GM23338 (cell line): Measurements from ENCODE around the gene NFX1. TPM values are rescaled to one million over a fixed set of nuclear protein-coding genes. Genes with fewer than 3 reads are reported as not detected.

Experiments used
- ATAC-seq: fragments of 200-7000 bp; cut with Tn5 transposase; 3 replicates; pipeline ENCODE4 v1.9.1; 2020
- DNase-seq: peaks from one replicate; pipeline ENCODE4 v3.0.0-alpha.2; 2015; ENCODE audit warnings: low spot score
- H2AFZ ChIP-seq: fragments of 200-600 bp; sonication (generic); 2 replicates; pipeline ENCODE4 v1.8.0; 2016; ENCODE audit warnings: antibody characterized with exemption, mild to moderate bottlenecking, moderate library complexity
- H3F3A ChIP-seq: fragments of 200-600 bp; sonication (generic); replicated peaks from 2 replicates; pipeline ENCODE4 v1.8.0; 2017; ENCODE audit warnings: antibody characterized with exemption, mixed run types, low read depth
- H3K27ac ChIP-seq: fragments of 200-600 bp; sonication (generic); 2 replicates; pipeline ENCODE4 v1.6.1; 2016; ENCODE audit warnings: low read depth
- H3K27me3 ChIP-seq: fragments of 200-600 bp; sonication (generic); 2 replicates; pipeline ENCODE4 v1.8.0; 2016; ENCODE audit warnings: mild to moderate bottlenecking, mixed run types, moderate library complexity; ENCODE audit not compliant: insufficient read depth
- H3K36me3 ChIP-seq: fragments of 200-600 bp; sonication (generic); 2 replicates; pipeline ENCODE4 v1.8.0; 2016; ENCODE audit warnings: mild to moderate bottlenecking; ENCODE audit not compliant: insufficient read depth
- H3K4me1 ChIP-seq: fragments of 200-600 bp; sonication (generic); 2 replicates; pipeline ENCODE4 v1.8.0; 2016; ENCODE audit warnings: mild to moderate bottlenecking, moderate library complexity; ENCODE audit not compliant: insufficient read depth
- H3K4me2 ChIP-seq: fragments of 200-600 bp; sonication (generic); 2 replicates; pipeline ENCODE4 v1.7.1; 2017; ENCODE audit warnings: mixed run types
- H3K4me3 ChIP-seq: fragments of 200-600 bp; sonication (generic); 2 replicates; pipeline ENCODE4 v1.6.1; 2016; ENCODE audit warnings: mixed run types
- H3K79me2 ChIP-seq: fragments of 200-600 bp; sonication (generic); replicated peaks from 2 replicates; pipeline ENCODE4 v1.8.0; 2017; ENCODE audit warnings: mild to moderate bottlenecking; ENCODE audit not compliant: insufficient read depth
- H3K9me2 ChIP-seq: fragments of 200-600 bp; sonication (generic); 2 replicates; pipeline ENCODE4 v1.8.0; 2017; ENCODE audit not compliant: insufficient read depth
- H4K20me1 ChIP-seq: fragments of 200-600 bp; sonication (generic); replicated peaks from 2 replicates; pipeline ENCODE4 v1.8.0; 2017; ENCODE audit warnings: mild to moderate bottlenecking; ENCODE audit not compliant: insufficient read depth
- H3K27ac Mint-ChIP-seq: 2 replicates; pipeline ENCODE4 v1.8.0; 2020; ENCODE audit warnings: inconsistent platforms, mild to moderate bottlenecking, moderate library complexity, mixed read lengths
- H3K27me3 Mint-ChIP-seq: 3 replicates; pipeline ENCODE4 v1.8.0; 2022; ENCODE audit warnings: low read depth, mild to moderate bottlenecking, moderate library complexity, mixed read lengths, inconsistent platforms; ENCODE audit not compliant: insufficient read depth, poor library complexity
- H3K36me3 Mint-ChIP-seq: 3 replicates; pipeline ENCODE4 v1.8.0; 2021; ENCODE audit warnings: low read depth, mild to moderate bottlenecking, inconsistent platforms, moderate library complexity, mixed read lengths
- H3K4me1 Mint-ChIP-seq: 3 replicates; pipeline ENCODE4 v1.8.0; 2020; ENCODE audit warnings: mild to moderate bottlenecking, inconsistent platforms, mixed read lengths
- H3K4me3 Mint-ChIP-seq: 3 replicates; pipeline ENCODE4 v1.8.0; 2021; ENCODE audit warnings: moderate library complexity, mild to moderate bottlenecking, inconsistent platforms, mixed read lengths
- H3K9me3 Mint-ChIP-seq: 3 replicates; pipeline ENCODE4 v1.8.0; 2020; ENCODE audit warnings: moderate library complexity, mild to moderate bottlenecking, inconsistent platforms, mixed read lengths
- CREB1 ChIP-seq: fragments of 250-450 bp; sonication (Bioruptor Pico); IDR thresholded peaks from 2 replicates; pipeline ENCODE4 v1.5.0; 2020; ENCODE audit warnings: low read depth, mild to moderate bottlenecking, moderate library complexity
- CTCF ChIP-seq, 2 experiments: fragments of 200-600 bp in 1 of 2; sonication (generic) in 1 of 2; conservative IDR thresholded peaks; 2 replicates each; pipeline versions ENCODE4 v1.5.1 to v1.6.1; 2016 to 2017; ENCODE audit warnings: antibody characterized with exemption in 2 of 2, low read depth in 2 of 2, mild to moderate bottlenecking in 2 of 2, moderate library complexity in 1 of 2
- EZH2 ChIP-seq: fragments of 200-600 bp; sonication (generic); IDR thresholded peaks from one replicate; pipeline ENCODE4 v1.8.0; 2017; ENCODE audit warnings: antibody characterized with exemption, mild to moderate bottlenecking, low read depth; ENCODE audit not compliant: unreplicated experiment
- EZH2phosphoT487 ChIP-seq: fragments of 200-600 bp; sonication (generic); IDR thresholded peaks from one replicate; pipeline ENCODE4 v1.8.1; 2018; ENCODE audit warnings: antibody characterized with exemption; ENCODE audit not compliant: unreplicated experiment
- JUNB ChIP-seq: IDR thresholded peaks from one replicate; pipeline ENCODE4 v1.6.1; 2016; ENCODE audit warnings: antibody characterized with exemption; ENCODE audit not compliant: unreplicated experiment
- NANOG ChIP-seq: IDR thresholded peaks from 2 replicates; pipeline ENCODE4 v1.6.1; 2016; ENCODE audit warnings: antibody characterized with exemption, borderline replicate concordance
- POLR2AphosphoS5 ChIP-seq: IDR thresholded peaks from 2 replicates; pipeline ENCODE4 v1.6.1; 2016; ENCODE audit warnings: antibody characterized with exemption, low read depth
- ZNF114 ChIP-seq: fragments of 250-450 bp; sonication (Bioruptor Pico); IDR thresholded peaks from 2 replicates; pipeline ENCODE4 v1.5.0; 2020; ENCODE audit warnings: mild to moderate bottlenecking, moderate library complexity
- polyA plus RNA-seq: library from polyadenylated mRNA; unstranded; fragments of >200 nt; fragmentation: Nextera tagmentation; extraction: Ambion mirVana; gene quantifications from 2 replicates; pipeline ENCODE4 v1.2.1, GENCODE V29; 2016
- total RNA-seq: library from RNA; depleted of rRNA; stranded (reverse); fragments of >200 nt; shearing (Covaris generic); gene quantifications from 2 replicates; pipeline ENCODE4 v1.2.3, GENCODE V29; 2014
- TF ChIP-seq, protein P1 (sequence below): IDR thresholded peaks from one replicate; pipeline ENCODE4 v1.6.1; 2018; ENCODE audit warnings: antibody characterized with exemption; ENCODE audit not compliant: unreplicated experiment

The NFX1 gene
- total and polyA plus RNA-seq, 2 experiments from 2014 or later, result 13.9 to 26.1 TPM

GRCh38 chr9:33374634-33375237, 84.4 kb downstream of the NFX1 start:
- Histone ChIP-seq H3K27me3 (no peaks in the 10 kb centered on the region), H3K9me2 (no peaks in the 10 kb centered on the region), H3K4me1 (no peaks in the 10 kb centered on the region; the same call in 1 of the 2 replicates), H3K79me2 (no peaks in the 10 kb centered on the region), H2AFZ (0 out of 2 replicates have a peak overlapping the region, but pooled peaks have one; percentile 2), H3F3A (no peaks in the 10 kb centered on the region), H4K20me1 (no peaks in the 10 kb centered on the region), H3K36me3 (no peaks in the 10 kb centered on the region), H3K4me3 (peak overlapping the region; percentile 40), H3K27ac (peak overlapping the region; percentile 8; the same call in 1 of the 2 replicates), H3K4me2 (peak overlapping the region; percentile 56)
- peaks cover 28% of the 10 kb centered on the region for H3K4me1 Mint-ChIP-seq
- DNase-seq (peak; percentile 94), ATAC-seq (peak; percentile 85)
- peak overlapping the region; percentile 43 for H3K4me3 Mint-ChIP-seq
- H3K27ac Mint-ChIP-seq, result peak overlapping the region; percentile 88
- TF ChIP-seq, protein P1, sequence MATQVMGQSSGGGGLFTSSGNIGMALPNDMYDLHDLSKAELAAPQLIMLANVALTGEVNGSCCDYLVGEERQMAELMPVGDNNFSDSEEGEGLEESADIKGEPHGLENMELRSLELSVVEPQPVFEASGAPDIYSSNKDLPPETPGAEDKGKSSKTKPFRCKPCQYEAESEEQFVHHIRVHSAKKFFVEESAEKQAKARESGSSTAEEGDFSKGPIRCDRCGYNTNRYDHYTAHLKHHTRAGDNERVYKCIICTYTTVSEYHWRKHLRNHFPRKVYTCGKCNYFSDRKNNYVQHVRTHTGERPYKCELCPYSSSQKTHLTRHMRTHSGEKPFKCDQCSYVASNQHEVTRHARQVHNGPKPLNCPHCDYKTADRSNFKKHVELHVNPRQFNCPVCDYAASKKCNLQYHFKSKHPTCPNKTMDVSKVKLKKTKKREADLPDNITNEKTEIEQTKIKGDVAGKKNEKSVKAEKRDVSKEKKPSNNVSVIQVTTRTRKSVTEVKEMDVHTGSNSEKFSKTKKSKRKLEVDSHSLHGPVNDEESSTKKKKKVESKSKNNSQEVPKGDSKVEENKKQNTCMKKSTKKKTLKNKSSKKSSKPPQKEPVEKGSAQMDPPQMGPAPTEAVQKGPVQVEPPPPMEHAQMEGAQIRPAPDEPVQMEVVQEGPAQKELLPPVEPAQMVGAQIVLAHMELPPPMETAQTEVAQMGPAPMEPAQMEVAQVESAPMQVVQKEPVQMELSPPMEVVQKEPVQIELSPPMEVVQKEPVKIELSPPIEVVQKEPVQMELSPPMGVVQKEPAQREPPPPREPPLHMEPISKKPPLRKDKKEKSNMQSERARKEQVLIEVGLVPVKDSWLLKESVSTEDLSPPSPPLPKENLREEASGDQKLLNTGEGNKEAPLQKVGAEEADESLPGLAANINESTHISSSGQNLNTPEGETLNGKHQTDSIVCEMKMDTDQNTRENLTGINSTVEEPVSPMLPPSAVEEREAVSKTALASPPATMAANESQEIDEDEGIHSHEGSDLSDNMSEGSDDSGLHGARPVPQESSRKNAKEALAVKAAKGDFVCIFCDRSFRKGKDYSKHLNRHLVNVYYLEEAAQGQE, result no peak
- TF ChIP-seq CTCF (conservative IDR thresholded peaks at IDR 0.05; ENCODE audit: low read depth in 2 of 2), result peak; percentile 91 to 96
- TF ChIP-seq CREB1 (CRISPR knock-in tag), result no peak
- TF ChIP-seq POLR2AphosphoS5, result no peak
- TF ChIP-seq JUNB, result no peak
- TF ChIP-seq ZNF114, result no peak
- no peak for TF ChIP-seq NANOG
- TF ChIP-seq EZH2phosphoT487, result no peak
- peaks cover 14% of the 10 kb centered on the region for H3K27me3 Mint-ChIP-seq
- H3K9me3 Mint-ChIP-seq, result no peaks in the 10 kb centered on the region; the same call in 2 of the 3 replicates
- peaks cover 7% of the 10 kb centered on the region; the same call in 2 of the 3 replicates for H3K36me3 Mint-ChIP-seq

DNA sequence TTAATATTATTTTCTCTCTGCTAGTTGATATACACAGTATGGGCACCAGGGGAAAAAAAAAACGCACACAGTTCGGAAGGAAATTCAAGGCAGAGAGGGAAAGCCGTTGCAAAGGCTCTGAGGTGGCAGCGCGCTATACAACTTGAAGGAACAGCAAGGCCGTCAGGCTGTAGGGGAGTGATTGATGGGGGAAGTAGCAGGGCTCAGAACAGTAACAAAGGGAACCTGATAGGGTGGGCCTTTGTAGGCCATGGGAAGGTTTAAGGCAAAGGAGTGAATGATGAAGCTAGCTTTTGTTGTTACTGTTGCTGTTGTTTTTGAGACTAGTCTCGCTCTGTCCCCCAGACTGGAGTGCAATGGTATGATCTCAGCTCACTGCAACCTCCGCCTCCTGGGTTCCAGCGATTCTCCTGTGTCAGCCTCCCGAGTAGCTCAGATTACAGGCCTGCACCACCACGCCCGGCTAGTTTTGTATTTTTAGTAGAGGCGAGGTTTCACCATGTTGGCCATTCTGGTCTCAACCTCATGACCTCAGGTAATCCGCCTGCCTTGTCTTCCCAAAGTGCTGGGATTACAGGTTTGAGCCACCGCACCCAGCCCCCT, 85.0 kb downstream of the NFX1 start:
- ATAC-seq (peak; percentile 86), DNase-seq (peak; percentile 71)
- no peaks in the 10 kb centered on the region for H3K36me3 ChIP-seq
- Mint-ChIP-seq H3K4me3 (peak overlapping the region; percentile 43), H3K27me3 (peaks cover 14% of the 10 kb centered on the region), H3K27ac (peak overlapping the region; percentile 95), H3K4me1 (peaks cover 28% of the 10 kb centered on the region), H3K36me3 (peaks cover 3% of the 10 kb centered on the region; the same call in 2 of the 3 replicates), H3K9me3 (no peaks in the 10 kb centered on the region; the same call in 2 of the 3 replicates)
- H3K4me2 ChIP-seq, result peak overlapping the region; percentile 56
- peak overlapping the region; percentile 8; the same call in 1 of the 2 replicates for H3K27ac ChIP-seq
- H3K4me1 ChIP-seq, result no peaks in the 10 kb centered on the region; the same call in 1 of the 2 replicates
- H3K4me3 ChIP-seq, result peak overlapping the region; percentile 40
- no peaks in the 10 kb centered on the region for H4K20me1 ChIP-seq
- H3K79me2 ChIP-seq, result no peaks in the 10 kb centered on the region
- no peaks in the 10 kb centered on the region for H3F3A ChIP-seq
- no peaks in the 10 kb centered on the region for H3K9me2 ChIP-seq
- H2AFZ ChIP-seq, result 0 out of 2 replicates have a peak overlapping the region, but pooled peaks have one; percentile 2
- H3K27me3 ChIP-seq, result no peaks in the 10 kb centered on the region
- TF ChIP-seq EZH2, result no peak
- TF ChIP-seq, protein P1, result no peak
- no peak for TF ChIP-seq NANOG
- TF ChIP-seq CTCF (conservative IDR thresholded peaks at IDR 0.05; ENCODE audit: low read depth in 2 of 2), result 0 out of 4 replicates have a peak, but pooled peaks of 1 of the 2 experiments have one; percentile 5
